HG03159 (cell line): Measurements from ENCODE around the gene PLD6.
"Not testable (repeated sequence)": the region's sequence is repeated elsewhere in the genome, so short reads cannot be mapped to it uniquely, and the experiment has no call there.

Source experiments
- ATAC-seq: cut with Tn5 transposase; IDR thresholded peaks from one replicate; pipeline ENCODE4 v1.9.1; 2021; ENCODE audit warnings: mild to moderate bottlenecking, moderate library complexity; ENCODE audit not compliant: unreplicated experiment

The PLD6 gene

DNA sequence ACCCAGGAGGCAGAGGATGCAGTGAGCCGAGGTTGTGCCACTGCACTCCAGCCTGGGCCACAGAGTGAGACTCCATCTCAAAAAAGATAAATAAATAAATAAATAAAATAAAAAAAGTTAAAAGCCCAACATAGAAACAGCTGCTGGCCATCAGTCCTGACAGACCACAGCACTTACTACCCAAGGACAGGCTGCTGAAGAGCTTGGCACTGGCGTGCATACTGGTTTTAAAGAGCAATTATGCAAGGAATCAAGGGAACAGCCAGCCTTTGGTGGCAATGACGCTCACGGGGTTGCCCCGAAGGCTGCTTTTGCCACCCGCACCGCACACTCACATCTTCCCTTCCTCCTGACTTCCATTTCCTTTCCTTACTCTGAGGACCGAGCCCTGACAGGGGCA, 4.2 kb downstream of the PLD6 start:
- no peak for ATAC-seq

DNA sequence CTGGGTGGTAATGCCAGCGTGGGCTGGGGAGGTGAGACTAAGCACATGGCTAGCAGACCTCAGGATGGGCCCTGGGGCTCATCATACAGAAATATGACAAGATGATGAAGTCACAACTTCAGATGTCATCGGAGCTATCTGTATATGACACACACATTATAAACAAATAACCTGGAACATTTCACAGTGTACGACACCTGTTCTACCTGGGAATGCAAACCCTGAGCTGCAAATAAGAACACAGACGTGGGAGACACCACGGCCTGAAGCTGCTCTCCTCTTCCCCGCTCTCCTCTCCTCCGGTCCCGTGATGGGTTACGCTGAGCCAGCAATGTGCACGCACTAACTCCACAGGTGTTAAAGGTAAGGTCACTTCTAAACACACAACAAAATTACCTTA, 4.9 kb downstream of the PLD6 start:
- no peak for ATAC-seq

DNA sequence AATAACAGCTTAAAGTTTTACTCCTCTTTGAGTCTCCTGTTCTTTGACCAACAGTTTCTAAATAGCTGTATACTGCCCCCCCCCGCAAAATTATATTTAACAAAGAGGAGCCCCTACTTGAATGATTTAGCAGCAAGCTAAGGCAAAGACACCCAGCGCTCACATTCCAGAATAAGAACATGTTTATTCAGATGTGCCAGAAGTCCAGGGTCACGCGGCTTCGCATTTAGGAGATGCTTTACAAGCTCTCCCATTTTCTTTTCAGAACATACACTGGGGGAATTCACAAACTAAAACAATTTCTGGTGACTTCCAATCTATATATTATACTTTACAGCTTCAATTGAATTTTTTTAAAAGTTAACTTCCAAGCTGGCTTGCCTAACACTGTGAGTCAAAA, 5.3 kb downstream of the PLD6 start:
- no peak for ATAC-seq

DNA sequence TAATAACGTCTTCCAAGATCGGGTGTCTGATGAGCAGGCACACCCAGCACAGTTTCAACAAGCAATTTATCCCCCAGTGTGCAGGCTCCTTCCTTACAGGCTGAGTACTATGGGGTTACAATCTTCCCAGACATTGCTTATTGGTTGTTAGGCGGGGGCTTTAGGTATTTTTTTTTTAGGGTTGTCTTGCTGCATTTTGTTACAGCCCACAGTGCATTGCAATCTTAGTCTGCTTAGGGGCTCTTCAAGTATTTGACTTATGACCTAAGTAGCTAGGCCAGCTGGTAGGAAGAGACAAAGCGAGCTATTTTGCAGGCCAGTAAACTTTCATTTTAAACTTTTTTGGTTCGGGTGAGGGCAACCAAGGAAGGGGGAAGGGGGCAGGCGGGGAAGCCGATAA, 5.8 kb downstream of the PLD6 start:
- ATAC-seq: no peak

DNA sequence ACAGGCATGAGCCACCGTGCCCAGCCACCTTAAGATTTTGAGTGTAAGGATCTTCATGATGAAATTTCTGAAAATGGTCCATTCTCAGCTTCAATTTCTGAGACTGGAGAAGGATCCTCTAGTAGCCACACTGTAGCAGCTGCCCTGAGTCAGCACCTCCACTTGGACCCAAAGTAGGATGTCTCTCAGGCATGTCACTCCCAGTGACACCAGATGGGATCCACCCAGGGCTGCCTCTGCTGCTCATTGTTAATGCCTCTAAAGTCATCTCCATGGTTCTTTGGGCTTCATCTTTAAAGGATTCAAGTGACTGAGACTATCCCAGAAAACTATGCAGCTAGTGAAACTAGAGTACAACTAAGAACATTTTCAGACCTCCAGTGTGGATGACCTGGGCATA, 7.9 kb downstream of the PLD6 start:
- no peak for ATAC-seq

DNA sequence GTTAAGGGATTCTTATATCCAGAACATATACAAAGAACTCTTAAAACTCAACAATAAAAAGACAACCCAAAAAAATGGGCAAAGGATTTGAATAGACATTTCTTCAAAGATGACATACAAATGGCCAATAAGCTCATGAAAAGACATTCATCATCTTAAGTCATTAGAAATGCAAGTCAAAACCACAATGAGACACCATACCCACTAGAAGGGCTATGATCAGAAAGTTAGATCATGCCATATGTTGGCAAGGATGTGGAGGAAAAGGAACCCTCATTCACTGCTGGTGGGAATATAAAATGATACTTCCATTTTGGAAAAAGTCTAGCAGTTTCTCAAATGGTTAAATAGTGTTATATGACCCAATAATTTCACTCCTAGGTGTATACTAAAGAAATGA, 9.4 kb downstream of the PLD6 start:
- no peak for ATAC-seq

DNA sequence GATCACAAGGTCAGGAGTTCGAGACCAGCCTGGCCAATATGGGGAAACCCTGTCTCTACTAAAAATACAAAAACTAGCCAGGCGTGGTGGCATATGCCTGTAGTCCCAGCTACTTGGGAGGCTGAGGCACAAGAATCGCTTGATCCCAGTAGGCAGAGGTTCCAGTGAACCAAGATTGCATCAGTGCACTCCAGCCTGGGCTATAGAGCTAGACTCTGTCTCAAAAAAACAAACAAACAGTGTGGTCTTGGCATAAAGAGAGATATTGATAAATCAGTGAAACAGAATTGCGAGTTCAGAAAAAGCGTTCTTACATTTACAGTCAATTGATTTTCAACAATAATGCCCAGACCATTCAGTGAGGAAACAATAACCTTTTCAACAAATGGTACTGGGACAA, 10.7 kb downstream of the PLD6 start:
- ATAC-seq: not testable (repeated sequence)

DNA sequence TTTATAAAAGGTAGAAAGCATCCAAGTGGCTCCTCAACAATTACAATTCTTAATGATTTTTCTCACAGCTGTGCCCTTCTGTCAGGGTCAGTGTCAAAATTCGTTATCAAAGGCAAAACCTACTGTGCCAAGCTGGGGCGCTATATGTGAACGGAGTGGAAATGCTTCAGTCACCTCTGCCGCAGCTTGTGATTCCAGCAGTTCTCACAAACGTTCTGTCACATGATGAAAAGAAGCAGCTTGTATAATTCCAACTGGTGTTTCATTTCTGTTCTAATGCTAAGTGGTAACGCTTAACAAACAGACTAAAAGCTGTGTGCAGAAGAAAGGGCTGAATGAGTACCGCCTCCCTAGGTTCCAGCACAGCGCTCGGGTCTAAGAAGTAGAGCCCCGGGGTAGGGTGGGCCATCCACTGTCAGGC, 14.2 kb downstream of the PLD6 start:
- ATAC-seq: no peak

DNA sequence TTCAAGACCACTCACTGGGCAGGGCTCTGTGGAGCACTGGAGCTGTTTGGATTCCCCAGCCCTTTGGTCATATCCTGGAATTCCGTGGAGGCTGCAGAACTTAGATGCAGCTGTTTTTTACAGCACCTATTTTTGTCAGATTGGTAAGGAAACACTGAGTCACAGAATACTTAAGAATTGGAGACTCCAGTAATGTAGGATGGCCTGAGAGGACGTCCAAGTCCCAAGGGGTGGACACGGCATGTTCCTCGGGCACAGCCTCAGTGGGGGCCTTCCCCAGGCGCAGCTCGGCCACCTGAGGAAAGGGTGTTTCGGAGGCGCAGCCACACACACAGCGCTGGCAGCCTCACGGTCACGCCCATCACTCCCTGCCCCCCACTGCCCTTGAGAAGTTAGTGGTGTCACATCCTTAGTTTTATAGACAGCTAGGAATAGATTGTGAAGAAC, 14.8 kb downstream of the PLD6 start:
- no peak for ATAC-seq

DNA sequence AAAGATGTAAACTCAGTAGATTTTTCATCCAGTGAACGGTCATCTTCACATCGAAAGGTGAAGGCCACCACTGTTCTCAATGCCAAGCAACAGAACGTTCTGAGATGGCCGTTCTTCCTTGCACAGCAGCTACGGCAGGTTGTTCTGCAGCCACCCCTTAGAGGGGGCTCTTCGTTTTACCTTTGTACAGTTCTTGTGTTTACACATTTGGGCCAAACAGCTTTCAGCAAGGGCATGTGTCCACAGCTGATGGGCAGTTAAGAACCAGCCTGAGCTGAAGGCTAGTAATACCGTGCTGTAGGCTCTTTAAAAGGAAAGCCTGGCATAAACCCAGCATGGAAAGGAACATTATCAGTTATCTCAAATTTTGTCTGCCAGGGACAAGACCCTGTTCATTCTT, 15.9 kb downstream of the PLD6 start:
- no peak for ATAC-seq

DNA sequence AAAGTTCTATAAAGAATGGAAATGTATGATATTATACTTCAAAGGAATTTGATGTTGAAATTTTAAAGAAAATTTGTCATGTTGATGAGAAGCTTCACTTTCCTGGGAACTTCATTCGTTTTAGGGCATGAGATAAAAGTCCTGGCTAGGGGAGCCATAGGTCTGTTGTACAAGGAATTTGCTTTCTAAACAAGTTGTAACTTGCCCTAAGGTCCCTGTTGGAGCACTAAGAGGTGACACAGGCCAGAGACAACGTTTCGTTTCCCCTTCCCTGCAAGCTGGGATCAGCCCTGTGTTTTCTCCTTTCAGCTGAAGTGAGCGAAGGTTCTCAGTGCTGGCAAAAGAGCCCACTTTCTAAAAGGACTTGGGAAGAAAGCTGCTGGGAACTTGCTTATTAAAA, 16.6 kb downstream of the PLD6 start:
- no peak for ATAC-seq

DNA sequence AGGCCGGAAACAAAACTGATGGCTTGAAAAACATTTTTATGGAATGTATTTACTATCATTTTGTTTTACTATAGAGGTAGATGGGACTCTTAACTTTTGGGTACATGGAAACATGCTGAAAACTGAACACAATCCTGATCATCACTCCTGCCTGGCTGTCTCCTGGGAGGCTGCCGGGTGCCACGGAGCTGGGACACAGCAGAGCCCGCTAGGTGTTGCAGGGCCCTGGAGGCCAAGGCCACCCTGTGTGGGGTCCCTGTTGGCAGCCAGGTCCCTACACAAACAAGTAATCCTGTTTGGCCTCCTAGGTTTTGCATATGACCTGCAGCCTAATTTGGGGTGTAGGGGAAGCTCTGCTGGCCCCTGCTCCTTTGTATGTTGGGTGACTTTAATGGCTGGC, 17.5 kb downstream of the PLD6 start:
- no peak for ATAC-seq

DNA sequence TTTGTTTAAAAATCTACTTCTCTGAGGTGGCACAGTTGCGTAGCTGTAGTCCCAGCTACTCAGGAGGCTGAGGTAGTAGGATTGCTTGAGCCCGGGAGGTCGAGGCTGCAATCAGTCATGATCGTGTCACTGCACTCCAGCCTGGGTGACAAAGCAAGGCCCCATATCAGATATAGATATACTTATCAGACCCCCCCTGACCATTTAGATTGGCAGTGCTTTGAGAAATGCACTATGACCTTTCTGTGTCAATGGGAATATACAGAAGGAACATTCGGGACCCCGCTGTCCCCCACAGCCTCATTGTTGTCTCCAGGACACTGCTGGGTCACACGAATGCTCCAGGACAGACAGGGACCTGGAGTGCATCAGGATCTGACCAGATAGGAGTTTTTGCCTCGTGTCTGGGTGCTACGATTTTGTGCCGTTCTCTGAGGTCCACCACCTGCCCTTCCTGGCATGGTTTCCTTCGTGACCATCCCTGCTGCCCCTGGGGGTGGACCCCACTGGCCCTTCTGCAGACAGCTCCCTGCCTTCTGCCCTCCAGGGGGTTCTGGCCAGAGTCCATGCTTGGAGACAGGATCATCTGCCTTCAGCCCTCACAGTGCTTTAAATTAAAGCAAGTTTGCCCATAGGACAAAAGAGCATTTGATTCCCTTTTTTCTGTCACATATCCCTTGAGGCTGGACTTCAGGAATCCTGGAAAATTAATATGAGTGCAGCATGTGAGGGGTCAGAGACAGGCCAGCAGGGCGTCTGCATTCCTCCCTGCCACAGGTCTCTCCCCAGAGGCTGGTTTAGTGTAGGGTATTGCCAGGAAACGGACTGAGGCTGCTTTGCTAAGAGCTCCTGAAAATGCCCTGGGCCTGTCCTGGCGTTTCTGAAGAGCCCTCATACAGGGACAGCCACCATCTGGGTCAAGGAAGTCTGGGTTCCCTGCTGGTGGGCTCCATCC, 19.3 kb downstream of the PLD6 start:
- ATAC-seq: no peak

DNA sequence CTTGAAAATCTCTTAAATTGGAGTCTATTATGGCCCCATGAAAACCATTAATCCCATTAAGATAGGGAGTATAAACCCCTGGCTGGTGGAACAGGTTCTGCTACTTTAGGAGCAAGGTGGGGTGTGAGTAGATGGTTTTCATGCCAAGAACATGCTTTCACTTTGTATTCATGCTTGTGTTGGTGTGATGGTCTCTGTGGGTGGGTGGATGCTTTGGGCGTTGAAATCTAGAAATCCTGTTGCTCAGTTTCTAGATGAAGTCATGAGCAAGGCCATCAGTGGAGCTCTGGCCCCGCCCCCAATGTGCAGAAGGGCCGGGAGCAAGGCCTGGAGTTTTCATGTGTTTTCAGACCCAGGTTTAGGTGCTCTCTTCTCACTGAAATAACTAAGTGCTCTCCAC, 20.1 kb downstream of the PLD6 start:
- ATAC-seq: no peak

DNA sequence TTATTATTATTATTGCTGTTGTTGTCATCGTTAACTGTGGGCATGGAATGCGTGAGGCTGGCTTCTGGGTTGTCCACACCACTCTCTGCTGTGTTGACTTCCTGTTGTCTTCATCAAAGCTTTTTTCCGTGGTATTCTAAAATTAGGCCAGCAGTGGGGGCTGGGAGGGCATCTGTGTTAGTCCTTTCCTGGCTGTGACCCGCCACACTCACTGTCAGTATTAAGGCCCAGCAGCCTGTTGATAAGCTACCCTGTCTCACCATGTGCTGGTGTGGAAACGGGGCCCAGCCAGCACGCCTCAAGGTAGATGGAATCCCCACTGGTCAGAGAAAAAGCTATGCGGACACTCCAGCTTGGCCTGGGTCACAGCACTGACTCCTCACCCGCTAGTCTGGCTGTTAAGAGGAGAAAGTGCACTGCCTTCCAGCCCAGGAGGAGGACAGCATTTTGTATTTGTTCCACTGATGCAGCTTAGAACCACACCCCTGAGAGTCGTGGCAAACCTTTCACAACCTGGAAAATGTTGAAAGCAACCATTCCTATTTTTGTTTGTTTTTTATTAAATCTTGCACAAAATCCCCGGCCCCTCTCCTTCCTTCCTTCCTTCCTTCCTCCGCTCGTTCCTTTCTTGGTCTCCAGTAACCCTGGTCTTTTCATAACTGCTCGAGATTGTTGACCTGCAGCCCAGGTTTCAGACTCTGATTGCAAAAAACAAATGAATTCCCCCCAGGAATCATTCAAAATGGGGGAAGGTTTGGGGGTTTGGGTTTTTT, 21.0 kb downstream of the PLD6 start:
- not testable (repeated sequence) for ATAC-seq

DNA sequence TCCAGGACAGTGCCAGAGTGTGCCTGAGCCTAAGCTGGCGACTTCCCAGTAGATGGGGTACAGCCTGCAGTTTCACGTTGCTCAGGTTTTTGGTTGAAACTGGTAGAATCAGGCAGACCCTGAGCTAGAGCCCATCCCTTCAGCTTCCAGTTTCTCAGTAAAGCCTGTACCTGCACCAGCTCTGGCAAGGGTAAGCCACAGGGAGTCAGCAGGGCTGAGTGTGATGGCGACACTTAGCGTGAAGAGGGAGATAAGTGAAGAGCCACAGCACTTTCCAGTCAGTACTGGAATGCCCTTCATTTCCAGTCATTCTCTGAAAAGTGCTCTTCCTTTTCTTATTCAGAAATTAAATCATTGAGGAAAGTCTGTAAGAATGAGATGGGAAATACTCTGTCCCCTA, 22.4 kb downstream of the PLD6 start:
- ATAC-seq: no peak

DNA sequence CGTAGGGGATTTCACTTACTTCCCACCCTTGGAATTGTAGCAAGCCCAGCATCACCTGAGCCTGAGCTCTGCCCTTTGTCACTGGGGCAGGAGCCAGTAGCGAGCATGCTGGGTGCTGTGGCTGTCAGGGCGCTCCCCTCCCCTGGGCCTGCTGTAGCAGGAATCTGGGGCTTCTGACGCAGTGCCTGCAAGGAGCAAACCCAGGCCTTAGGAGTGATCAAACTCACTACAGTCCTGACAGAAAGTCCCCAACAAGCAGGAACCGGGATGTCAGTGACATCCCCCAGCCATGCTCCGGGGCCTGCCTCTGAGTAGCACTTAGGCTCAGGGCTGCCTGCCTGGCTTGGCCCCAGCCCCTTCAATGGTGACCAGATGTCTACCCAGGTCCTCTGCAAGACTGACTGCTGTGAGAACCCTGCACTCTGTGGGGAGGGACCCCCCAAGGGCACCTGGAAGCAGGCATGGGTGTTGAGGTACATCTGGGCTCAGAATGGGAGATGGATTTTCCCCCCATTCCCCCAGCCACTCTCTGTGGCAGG, 23.5 kb downstream of the PLD6 start:
- no peak for ATAC-seq

DNA sequence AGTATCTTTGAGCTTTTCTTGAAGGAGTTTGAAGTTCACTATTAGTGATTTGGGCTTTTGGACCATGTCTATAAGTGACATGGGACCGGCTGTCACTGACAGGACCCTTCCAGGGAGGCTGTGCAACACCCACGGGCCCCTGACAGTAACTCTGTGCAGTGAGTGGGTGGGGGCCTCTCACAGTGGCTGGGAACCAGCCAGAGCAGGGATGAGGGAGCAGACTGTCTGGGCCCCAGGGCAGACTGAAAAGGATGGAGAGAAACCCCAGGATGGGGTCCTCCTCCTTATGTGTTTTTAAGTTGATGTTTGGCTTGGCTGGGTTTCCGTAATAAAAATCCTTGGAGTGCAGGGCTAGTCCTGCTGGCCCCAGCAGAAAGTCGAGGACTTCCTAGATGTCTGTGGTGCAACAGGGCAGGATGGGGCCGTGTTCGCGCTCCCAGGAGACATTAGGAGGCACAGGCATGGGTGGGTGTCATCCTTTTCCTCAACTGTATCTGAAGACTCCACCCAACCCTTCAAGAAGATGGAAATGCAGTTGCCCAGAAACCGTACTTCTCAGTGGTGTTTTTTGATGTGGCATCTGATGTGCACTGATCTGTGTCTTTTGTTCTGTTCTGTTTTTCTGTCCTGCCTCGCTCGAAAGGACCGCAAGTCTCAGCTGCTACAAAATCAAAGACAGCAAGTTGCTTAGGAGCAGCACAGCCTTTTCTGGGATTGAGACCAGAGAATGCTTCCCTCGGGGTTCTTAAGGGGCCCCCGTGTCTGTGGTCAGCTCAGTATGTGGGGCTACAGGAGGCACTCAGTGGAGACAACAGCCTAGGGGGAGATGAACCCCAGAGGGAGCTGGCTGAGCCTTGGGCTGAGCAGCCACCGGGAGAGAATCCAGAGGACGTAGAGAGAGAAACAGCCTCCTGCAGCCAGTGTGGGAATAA, 24.2 kb downstream of the PLD6 start:
- ATAC-seq: no peak

DNA sequence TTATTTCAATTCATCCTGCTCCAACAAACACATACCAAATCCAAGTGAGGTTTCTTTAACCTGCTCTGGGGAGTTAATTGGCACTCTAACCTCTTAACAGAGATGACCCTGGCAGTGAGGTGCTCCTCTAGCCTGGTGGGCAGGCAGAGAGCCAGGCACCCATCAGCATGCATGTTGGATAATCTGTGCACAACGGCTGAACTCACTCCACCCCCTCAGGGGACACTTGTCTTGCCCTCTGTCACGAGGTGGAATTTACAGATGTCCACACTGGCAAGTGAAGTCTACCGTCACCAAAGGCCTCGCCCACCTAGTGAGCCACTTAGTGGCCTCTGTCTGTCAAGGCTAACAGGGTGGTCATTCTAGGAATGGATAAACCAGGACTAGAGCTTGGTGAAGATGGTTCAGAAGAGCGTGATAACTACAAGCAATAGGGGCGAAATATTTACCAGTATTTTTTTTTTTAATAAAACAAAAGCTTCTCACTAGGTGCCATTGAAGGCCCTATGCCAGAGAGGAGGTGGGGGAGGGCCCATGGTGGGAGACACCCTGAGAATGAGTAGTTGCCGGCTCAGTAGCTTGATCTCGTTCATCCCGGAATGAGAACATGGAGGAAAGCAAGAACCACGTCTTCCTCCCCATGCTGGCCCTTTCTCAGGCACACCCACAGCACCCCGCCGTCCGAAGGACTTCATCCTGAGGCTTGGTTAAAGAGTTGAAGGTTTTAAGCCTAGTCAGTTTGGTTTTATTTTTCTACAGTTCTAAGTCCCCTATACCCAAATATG, 25.2 kb downstream of the PLD6 start:
- no peak for ATAC-seq

DNA sequence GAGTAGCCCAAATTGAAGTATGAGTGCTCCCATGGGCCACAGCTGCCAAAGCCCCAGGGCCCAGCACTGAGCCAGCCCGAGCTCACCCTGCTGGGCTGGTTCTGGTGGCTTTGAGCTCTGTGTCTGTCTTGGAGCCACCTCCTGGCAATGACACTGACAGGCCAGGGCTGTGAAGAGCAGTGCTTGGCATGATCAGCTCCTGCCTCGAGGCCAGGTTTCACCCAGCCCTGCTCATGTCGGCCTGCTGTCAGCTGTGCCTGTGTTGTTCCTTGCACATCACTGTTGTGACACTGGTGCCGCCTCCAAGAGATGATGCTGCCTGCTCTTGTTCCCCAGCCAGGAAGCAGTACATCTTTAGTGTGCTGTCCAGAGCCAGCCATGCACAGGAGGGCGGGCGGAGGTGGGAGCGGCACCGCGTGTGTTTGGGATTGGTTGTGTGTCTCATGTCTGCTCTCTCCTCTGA, 26.0 kb downstream of the PLD6 start:
- ATAC-seq: no peak
